Suppressor macrophage treated with lipopolysaccharide for 4 hours (primary cell): ENCODE results near the gene KIF25.
"Not testable (repeated sequence)": the region's sequence is repeated elsewhere in the genome, so short reads cannot be mapped to it uniquely, and the experiment has no call there.

Source experiments
- DNase-seq: peaks from one replicate; pipeline ENCODE4 v3.0.0-alpha.2; 2020

The KIF25 gene

DNA sequence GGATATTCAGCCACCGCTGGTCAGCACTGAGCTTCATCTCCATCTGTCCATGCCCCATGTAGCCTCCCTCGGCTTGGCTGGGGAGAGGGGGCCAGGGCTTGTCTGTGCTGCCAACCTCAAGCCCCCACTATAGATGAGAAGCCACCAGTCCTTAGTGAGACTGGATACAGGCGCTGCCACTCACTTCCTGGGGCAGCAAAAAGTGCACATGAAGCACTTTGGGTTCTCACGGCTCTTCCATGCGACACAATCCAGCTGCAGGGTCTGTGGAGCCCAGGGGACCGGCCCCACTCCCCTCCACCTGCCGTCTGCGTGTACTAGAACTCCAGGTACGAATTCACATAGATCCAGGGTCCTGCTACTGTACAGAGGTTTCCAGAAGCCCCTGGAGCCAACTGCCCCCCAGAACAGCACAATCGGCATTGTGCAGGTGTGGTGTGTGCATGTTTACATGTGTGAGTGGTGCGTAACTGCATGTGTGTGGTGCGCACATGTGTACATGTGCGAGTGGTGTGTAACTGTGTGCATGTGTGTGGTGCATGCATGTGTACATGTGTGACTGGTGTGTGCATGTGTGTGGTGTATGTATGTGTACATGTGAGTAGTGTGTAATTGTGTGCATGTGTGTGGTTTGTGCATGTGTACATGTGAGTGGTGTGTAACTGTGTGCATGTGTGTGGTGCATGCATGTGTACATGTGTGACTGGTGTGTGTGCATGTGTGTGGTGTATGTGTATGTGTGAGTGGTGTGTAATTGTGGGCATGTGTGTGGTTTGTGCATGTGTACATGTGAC, 76.7 kb downstream of the KIF25 start:
- no peak for DNase-seq

DNA sequence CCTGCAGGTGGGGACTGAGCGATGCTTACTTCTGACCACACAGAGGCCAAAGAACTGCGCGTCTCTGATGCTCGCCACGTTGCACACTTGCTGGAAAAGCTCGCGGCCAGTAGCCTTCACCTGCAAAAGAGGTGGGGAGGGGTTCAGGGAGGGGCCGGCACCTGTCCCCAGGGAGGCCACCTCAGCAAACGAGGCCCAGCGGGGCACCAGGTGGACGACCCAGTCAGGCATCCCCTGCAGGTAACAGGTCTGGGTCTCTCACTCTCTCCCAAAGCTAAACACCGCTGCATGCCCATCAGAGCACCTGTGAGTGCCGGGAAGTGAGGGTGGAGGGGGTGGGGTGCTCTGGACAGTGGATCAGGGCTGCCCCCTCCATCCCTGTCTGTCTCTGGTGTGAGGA, 77.7 kb downstream of the KIF25 start:
- DNase-seq = no peak

DNA sequence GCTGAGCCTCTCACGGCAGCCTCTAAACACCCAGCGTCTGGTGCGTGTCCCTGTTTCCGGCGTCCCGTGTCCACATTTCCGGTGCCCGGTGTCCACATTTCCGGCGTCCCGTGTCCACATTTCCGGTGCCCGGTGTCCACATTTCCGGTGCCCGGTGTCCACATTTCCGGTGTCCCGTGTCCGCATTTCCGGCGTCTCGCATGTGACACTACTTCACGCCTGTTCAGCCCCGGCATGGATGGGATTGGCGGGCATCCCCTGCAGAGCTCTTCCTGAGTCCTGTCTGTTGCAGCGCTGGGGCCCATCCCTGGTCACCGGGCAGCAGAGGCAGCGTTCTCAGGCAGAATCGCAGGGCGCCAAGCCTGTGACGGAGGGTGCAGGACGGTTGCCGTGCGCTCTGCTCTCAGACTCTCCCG, 78.3 kb downstream of the KIF25 start:
- no peak for DNase-seq

DNA sequence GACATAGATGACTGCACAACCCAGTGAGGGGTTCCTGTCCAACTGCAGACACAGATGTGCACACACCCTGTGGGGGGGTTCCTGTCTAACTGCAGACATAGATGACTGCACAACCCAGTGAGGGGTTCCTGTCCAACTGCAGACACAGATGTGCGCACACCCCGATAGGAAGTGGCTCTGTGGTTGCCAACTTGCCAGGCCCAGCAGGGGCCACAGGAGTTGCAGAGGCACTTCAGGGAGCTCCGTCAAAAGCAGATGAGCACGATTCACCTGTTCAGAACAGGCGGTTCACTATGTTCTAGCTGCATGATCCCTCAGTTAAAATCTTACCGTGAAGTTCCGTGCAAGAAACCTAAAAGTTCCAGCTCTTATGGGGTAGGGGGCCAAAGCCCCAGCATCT, 79.9 kb downstream of the KIF25 start:
- not testable (repeated sequence) for DNase-seq

DNA sequence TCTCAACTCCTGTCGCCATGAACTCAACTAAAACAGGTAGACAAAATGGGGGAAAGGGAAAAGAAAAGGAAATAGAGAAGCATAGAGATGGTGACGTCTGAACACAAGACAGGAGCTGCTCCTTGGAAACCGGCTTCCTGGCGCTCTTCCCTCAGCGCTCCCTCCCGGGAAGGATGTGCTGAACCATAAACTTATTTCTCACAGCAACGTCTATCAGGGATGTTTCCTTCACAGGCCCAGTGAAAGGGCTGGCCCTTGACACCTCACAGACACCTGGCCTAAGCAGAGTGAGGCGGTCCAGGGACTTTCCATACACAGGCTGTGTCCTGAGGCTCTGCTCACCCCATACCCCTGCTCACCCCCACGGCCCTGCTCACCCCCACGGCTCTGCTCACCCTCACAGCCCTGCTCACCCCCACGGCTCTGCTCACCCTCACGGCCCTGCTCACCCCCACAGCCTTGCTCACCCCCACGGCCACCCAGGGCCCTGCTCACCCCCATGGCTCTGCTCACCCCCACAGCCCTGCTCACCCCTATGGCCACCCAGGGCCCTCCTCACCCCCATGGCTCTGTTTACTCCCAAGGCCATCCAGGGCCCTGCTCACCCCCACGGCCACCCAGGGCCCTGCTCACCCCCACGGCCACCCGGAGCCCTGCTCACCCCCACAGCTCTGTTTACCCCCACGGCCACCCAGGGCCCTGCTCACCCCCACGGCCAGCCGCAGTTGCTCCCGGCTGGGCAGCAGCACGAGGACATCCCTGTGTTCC, 80.9 kb downstream of the KIF25 start:
- no peak for DNase-seq

DNA sequence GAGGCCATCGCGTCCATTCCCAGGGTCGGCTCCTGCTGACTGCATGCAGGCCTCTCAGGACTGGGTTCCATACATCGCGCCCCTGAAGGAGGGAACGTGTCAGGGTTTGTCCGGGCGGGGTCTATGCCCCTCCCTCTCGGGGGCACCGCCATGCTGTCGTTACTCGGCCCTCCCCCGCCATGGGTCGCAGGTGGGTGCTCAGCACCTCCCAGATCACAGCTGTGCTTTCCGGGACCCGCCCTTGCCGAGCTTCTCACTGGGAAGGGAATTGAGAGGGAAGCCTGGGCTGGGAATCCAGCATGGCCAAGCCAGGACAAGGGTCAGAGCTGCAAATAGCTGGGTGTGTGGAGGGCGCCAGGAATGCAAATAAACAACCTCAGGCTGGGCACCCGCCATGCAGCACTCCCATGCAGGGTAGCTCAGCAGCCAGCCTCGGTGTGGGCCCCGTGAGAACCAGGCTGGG, 81.5 kb downstream of the KIF25 start, which contains the start of gene FRMD1:
FRMD1 (minus strand) TSS at position 270 of the 463 bp plus-strand sequence; CDS start at position 152, 118 bp downstream.
- DNase-seq = no peak

DNA sequence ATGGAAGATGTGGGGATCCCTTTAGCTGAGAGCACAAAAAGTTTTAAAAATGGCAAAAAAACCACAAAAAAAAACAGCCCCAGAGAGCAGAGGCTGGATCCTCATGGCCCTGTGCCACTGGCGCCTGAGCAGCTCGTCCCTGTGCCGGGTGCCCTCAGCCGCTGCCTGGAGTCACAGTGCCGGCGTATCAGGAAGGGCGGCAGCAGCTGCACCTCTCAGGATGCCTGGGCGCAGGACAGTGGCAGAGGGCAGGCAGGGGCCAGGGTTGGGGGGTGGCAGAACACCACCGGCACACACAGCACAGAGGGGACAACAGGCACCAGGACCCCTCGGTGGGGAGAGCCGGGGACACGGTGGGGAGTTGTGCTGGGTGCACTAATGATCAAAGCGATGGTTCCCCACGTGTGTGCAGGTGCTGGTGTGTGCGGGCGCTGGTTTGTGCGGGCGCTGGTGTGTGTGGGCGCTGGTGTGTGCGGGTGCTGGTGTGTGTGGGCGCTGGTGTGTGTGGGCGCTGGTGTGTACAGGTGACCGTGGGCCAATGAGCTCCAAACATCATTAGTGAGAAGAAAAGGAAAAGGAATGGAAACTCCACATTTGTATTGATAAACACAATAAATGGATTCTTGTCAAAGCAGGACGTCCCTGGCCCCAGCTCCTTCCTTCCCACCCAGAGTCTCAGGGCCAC, 83.1 kb downstream of the KIF25 start:
- no peak for DNase-seq

DNA sequence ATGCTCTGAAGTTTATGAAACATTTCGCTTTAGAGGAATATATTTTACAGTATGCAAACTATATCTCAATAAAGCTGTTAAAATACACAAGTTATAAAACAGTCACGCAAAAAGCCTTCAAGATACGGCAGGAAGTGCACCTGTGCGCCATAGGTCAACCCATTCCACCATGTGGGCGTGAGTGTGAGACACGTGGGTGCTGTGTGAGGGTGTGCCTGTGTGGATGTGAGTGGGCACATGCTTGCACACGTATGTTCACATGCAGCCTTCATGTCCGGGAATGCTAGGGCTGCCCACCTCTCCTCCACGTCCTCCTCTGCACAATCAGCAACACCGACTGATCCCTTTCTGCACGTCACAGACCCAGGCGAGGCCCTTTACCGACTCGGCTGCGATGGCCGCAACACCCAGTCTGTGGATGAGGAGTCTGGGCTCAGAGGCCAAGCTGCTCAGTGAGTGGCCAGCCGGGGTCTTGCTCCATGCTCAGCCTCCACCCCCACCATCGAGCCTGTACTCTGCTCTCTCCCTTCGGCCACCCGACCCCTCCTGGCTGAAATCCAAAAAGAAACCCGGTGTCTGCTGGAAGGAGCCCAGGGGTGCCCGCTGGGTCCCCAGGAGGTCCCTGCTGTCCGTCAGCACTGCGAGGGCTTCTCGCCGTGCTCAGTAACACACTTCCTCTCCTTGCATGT, 84.5 kb downstream of the KIF25 start:
- no peak for DNase-seq

DNA sequence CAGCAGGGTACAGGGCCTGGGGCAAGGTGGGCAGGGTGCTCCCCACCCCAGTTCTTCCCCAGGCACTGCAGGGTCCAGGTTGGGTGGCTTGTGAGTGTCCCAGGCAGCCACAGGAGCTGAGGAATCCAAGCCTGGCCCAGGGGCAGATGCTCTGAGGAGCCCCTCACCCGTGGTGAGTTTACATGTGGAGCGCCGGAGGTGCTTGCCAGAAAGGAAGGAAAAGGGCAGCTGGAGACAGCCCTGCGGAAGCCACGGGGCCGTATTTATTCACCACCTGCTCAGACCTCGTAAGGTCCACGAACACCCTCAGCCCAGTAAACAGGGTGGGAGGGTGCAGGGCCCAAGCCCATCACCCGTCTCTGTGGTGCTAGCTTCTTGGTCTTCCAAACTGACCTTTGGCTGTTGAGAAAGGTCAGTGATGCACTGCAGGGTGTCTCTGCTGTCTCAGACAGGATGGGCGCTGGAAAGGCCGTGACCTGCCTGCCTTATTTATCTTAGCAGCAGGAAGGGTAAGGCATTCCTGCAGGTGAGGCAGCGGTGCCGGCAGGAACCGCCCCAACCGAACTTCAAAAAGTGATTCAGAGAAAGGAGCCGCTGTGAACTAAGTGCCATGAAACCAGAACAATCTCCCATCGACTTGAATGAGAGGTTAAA, 85.5 kb downstream of the KIF25 start:
- no peak for DNase-seq

DNA sequence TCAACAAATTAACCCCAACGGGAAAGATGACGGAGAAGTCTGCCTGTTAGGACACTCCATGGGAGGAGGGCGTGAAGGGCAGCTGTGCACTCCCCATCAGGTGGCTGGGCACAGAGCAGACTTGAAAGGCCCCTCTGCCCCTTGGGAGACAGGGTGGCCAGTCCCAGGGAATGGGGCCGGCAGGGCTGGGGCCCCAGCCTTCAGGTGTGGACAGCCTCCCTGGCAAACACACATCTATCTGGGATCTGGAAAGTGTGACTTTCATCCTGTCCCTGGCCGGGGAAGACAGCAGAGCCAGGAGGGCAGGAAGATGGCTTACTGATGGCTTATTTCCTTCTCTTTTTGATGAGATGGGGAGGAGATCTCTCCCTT, 86.0 kb downstream of the KIF25 start:
- no peak for DNase-seq

DNA sequence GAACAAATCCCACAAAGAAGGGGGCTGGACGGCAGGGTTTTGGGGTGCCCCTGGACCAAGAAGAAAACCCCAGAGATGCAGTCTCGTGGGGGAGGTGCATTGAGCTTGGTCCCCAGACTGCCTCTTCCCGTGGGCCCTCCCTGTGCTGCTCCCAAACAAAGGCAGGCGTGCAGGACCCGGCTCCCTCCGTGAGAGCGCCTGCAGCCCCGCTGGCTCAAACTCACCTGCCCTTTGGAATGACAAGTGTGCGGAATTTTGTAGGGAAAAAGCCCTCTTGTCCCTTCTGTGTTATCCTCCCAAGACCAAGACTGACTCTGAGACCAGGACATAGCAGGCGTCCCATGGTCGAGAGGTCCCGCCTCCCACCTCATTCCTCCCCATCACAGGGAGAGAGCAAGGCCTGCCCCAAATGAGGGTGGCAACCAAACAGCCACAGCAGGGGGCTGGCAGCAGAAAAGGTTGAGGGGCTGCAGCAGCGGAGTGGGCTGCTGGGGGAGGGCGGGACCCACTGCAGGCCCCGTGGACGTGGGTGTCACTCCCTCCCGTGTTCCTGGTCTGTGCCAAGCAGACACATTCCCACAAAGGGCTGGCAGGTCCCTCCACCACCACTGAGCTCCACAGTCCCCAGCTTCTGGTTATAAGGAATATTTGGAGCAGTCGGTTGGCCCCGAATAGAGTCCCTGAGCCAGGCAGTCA, 87.1 kb downstream of the KIF25 start:
- DNase-seq = no peak

DNA sequence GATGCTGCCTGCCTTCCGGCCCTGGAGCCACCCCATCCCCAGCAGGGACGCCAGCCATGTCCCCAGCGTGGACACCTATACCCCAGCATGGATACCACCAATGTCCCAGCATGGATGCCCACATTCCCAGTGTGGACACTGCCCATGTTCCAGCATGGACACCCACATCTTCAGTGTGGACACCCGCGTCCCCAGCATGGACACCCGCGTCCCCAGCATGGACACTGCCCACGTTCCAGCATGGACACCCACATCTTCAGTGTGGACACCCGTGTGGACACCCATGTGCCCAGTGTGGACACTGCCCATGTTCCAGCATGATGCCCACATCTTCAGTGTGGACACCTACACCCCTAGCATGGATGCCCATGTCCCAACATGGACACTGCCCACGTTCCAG, 88.6 kb downstream of the KIF25 start:
- no peak for DNase-seq

DNA sequence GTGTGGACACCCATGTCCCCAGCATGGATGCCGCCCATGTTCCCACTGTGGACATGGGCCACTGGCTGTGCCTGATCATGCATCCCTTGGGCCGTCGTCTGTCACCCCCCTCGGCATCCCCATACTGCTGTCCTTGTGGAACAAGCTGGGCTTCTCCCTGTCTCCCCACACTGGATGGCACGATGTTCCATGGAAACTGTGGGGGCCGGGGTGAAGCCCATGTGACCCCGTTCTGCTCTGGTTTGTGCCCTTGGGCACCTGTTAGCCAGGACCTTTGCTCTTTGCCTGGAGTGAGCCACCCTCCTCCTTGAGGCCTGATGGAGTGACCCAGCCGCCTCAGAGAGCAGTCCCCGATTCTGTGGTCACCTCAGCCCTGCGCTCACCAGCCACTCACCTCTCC, 89.1 kb downstream of the KIF25 start:
- no peak for DNase-seq

DNA sequence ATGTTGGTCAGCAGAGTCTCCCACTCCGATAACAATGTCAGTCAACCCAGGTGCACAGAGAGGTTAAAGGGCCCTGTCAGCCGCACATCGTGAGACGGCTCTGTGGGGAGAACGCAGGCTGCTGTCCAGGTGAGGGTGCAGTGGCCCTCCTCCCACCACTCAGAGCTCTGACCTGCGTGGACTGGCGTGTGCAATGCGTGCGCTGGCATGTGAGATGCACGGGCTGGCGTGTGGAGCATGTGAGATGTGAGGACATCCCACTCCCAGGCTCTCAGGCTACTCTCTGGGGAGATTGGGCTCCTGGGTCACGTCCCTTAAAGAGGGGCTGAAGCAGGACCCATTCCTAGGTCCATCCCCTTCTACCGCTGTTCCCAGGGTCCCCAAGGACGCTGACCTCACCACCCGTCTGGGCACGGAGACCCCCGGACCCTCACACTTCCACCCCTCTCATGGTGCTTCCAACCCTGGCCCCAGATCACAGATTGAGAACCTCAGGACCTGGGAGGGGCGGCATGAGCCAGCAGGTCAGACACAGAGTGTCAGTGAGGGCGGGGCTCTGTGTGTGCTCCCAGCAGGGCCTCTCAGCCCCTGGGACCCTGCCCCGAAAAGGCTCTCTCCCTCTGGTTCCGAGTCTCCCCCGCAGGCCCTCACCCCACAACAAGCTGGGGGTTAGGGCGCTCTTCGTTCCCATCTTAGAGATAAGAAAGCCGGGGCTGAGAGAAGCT, 90.1 kb downstream of the KIF25 start:
- no peak for DNase-seq

DNA sequence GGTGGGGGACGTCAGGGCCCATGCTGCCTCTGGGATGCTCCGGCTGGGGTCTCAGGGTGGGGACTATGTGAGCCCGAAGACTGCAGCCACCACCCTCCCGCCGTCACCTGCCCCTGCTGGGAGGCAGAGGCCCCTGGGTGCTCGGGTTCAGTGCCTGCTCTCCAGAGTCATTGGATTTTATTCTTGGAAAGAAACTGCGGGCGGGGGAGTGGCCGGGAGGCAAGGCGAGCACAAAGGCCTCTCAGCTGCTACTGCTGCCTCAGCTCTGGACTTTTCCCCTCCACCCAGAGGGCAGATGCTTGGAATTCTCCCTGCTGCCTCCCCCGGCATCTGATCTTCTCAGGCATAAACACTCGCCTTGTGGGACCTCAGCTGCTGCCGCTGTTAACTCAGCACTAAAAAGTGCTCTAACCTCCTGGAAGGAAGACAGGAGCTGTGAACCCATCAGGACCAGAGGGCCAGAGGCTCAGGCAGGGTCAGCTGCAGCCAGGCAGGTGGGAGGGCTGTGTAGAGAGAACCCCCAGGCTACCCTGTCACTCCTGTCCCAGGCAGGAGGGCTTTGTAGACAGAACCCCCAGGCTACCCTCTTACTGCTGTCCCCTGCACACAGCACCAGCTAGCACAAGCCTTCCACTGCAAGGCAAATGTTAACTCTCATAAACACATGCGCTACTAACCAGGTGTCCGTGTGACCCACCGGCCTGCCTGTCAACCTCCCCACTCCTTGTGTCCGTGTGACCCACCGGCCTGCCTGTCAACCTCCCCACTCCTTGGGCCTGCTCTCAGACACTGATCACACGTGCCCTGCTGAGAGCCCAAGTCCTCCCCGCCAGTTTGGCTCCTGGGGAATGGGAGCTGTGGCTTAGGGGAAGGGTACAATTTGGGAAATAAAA, 90.9 kb downstream of the KIF25 start:
- DNase-seq = no peak

DNA sequence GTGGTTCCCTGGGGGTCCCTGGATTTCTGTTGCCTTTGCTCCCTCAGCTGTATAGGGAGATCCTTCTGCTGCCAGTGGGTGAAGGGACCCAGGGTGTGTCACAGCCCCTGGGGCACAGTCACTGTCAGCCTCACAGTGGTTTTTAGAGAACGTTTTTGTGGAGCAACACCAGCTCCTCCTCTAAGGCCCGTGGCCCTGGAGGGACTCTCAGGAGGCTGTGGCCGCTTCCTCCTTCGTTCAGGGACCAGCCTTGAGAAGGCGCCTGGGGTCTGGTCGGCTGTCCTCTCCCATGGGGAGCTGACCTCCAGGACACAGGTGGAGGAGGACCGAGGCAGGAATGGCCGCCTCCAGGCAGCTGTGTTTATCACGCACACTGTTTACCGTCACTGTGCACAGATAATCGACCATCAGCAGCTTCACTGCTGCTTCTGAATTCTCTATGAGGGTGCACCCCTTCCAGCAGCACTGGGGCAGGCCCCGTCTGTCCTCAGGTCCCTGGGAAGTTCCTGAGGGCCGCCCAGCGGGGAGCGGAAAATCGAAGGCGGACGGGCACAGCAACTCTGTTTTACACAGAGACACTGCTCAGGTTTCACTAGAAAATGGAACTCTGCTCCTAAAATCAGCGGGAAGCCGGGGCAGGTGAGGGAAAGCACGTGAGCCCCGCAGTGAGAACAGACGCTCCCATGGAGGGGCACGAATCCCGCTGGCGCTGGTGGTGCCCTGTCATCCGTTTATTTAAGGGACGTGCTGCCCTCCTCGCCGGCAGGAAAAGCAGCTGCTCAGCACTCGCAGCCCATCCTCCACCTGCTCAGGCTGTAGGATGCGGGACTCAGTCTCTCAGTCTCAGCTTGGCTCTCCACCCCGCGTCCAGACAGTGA, 92.0 kb downstream of the KIF25 start:
- no peak for DNase-seq

DNA sequence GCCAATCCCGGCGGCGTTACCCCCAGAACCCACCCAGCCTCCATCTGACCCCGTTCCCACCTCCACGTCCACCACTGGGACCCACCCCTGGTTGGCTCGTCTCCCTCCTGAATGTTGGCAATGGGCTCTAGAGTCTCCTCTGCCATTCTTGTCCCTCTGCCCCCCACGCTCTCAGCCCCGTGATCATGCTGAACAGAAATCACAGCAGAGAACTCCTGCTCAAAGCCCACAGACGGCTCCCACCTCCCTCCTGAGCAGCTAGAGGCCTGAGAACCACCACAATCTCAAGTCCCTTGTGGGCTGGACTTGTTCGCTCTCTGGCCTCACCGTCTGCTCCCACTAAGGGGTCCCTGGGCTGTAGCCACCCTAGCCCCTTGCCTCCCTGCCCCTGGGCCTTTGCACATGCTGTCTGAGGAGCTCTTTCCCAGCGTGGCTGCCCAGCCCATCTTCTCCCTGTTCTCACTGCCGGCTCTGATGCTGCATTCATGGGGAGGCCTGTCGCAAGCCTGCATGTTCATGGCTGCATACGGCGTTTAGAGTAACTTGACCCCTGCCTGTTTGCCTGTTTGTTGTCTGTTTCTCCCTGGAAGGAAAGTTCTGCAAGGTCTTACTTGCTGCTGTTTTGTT, 92.7 kb downstream of the KIF25 start:
- DNase-seq = no peak

DNA sequence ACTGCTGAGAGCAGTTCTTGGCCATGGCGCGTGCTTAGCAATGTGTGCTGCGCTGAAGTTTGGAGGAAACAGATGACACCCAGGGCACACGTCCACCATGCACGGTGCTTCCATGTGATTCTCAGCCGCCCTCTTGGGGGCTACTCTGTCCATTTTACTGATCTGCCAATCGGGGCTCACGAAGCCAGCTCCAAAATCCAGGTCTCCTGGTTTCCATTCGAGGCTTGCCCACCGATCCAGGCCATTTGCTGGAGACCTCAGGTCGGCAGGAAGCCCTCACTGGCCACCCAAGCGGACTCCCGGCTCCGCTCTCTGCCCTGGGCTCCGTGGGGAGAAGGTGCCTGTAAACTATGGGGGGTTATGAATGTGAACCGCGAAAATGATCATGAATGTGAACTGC, 93.2 kb downstream of the KIF25 start:
- DNase-seq = no peak
